ENCODE measurements around the gene TMEM237. TPM values are rescaled to one million over a fixed set of nuclear protein-coding genes. Genes with fewer than 3 reads are reported as not detected.

Gene TMEM237
- polyA plus RNA-seq, 1 of the 3 experiments (the other 2 are of a cell fraction), result 67.2 TPM

DNA sequence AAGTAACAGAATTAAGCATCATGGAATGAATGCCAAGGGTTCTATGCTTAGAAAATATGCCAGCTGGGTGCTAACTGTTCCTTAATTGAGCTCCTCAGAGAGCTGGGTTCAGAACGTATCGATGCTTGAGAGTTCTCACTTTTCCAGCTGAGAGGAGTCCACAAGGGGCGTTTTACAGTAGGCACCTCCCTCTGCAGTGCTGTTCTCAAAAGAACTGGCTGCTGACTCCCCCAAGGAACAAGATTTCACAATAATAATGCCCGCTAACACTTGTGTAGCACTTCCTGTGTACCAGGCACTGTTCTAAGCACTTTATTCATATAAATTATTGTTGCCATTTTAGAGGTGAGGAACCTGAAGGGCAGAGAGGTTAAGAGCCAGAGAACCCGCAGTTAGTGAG, 18.1 kb upstream of the TMEM237 start:
- CTCF ChIA-PET, result no interaction called here
- Histone ChIP-seq H3K4me2 (no peak overlapping the region), H3F3A (replicated peaks; ENCODE audit: insufficient read depth) (peaks cover 6% of the 10 kb centered on the region), H3K27me3 (ENCODE audit: insufficient read depth) (no peaks in the 10 kb centered on the region), H4K20me1 (ENCODE audit: insufficient read depth) (no peaks in the 10 kb centered on the region), H3K79me2 (ENCODE audit: insufficient read depth) (no peaks in the 10 kb centered on the region), H2AFZ (ENCODE audit: low read depth) (no peak overlapping the region), H3K4me3 (ENCODE audit: low read depth in 2 of 2, low read length in 1 of 2) (no peak overlapping the region), H3K4me1 (ENCODE audit: control insufficient read depth in 1 of 2, insufficient read depth in 2 of 2, low read depth in 1 of 2, low read length in 1 of 2) (peaks cover 0 to 3% of the 10 kb centered on the region in 2 experiments; a peak in 1 of 4 replicates), H3K9me3 (no peaks in the 10 kb centered on the region), H3K27ac (ENCODE audit: low read depth in 2 of 2, low read length in 1 of 2) (no peak overlapping the region), H3K36me3 (replicated peaks in 1 of 2; ENCODE audit: control insufficient read depth in 1 of 2, insufficient read depth in 2 of 2, low read length in 1 of 2) (no peaks in the 10 kb centered on the region), H3K9ac (no peak overlapping the region), H3K9me2 (no peaks in the 10 kb centered on the region)
- WGBS (ENCODE audit: low lambda C conversion rate), result 91% methylated on average over 5 of the region's 5 CpGs
- TF ChIP-seq, protein P1, sequence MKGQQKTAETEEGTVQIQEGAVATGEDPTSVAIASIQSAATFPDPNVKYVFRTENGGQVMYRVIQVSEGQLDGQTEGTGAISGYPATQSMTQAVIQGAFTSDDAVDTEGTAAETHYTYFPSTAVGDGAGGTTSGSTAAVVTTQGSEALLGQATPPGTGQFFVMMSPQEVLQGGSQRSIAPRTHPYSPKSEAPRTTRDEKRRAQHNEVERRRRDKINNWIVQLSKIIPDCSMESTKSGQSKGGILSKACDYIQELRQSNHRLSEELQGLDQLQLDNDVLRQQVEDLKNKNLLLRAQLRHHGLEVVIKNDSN (IDR thresholded peaks at IDR 0.05; ENCODE audit: borderline replicate concordance, low read depth), result no peak
- TF ChIP-seq GATA2 (CRISPR knock-in tag; IDR thresholded peaks at IDR 0.05), result no peak
- TF ChIP-seq EZH2phosphoT487 (IDR thresholded peaks at IDR 0.05; ENCODE audit: borderline replicate concordance, low read depth), result no peak
- TF ChIP-seq, protein P2, sequence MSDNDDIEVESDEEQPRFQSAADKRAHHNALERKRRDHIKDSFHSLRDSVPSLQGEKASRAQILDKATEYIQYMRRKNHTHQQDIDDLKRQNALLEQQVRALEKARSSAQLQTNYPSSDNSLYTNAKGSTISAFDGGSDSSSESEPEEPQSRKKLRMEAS (IDR thresholded peaks at IDR 0.05; ENCODE audit: low read depth), result no peak
- TF ChIP-seq, protein P3, sequence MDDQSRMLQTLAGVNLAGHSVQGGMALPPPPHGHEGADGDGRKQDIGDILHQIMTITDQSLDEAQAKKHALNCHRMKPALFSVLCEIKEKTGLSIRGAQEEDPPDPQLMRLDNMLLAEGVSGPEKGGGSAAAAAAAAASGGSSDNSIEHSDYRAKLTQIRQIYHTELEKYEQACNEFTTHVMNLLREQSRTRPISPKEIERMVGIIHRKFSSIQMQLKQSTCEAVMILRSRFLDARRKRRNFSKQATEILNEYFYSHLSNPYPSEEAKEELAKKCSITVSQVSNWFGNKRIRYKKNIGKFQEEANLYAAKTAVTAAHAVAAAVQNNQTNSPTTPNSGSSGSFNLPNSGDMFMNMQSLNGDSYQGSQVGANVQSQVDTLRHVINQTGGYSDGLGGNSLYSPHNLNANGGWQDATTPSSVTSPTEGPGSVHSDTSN (IDR thresholded peaks at IDR 0.05), result no peak
- POLR2A ChIA-PET, result no interaction called here
- no peak for DNase-seq

DNA sequence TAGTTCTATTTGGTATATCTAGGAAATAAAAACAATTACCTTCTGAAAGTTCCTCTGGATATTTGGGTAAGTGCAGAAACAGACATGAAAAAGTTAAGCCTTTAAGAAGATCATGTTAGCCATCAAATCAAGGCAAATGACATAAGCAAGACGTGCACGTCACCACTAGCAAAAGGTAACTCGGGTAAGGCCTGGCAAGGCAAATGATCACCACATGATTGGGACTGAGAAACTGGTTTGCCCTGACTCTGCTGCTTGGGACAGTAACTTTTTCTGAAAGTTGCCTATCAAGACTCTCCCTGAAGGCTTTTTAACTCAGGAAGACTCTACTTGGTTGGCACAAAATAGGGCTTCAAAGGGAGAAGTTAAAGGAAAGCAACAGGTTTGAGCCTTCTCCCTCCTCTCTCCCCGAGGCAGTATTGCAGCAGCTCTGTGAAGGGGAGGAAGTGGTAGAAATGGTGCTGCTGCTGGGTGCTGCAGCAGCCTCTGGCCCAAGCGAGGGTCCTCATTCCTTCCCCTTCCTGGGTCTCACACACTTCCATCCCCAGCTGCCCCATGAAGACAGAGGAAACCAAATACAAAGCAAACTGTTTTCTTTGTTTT, 17.1 kb upstream of the TMEM237 start:
- Histone ChIP-seq H3K4me1 (ENCODE audit: control insufficient read depth in 1 of 2, insufficient read depth in 2 of 2, low read depth in 1 of 2, low read length in 1 of 2) (peaks cover 0 to 11% of the 10 kb centered on the region in 2 experiments; a peak in 1 of 4 replicates), H3K9me3 (no peaks in the 10 kb centered on the region), H4K20me1 (ENCODE audit: insufficient read depth) (no peaks in the 10 kb centered on the region), H3K4me3 (ENCODE audit: low read depth in 2 of 2, low read length in 1 of 2) (no peak overlapping the region), H3K27me3 (ENCODE audit: insufficient read depth) (no peaks in the 10 kb centered on the region), H3K4me2 (no peak overlapping the region), H3K9ac (no peak overlapping the region), H3K9me2 (no peaks in the 10 kb centered on the region), H3K27ac (ENCODE audit: low read depth in 2 of 2, low read length in 1 of 2) (no peak overlapping the region), H3K36me3 (replicated peaks in 1 of 2; ENCODE audit: control insufficient read depth in 1 of 2, insufficient read depth in 2 of 2, low read length in 1 of 2) (no peaks in the 10 kb centered on the region), H3F3A (replicated peaks; ENCODE audit: insufficient read depth) (peaks cover 13% of the 10 kb centered on the region), H2AFZ (ENCODE audit: low read depth) (no peak overlapping the region), H3K79me2 (ENCODE audit: insufficient read depth) (no peaks in the 10 kb centered on the region)
- WGBS (ENCODE audit: low lambda C conversion rate), result 77% methylated on average over 5 of the region's 5 CpGs
- ChIA-PET CTCF (interaction anchor here (0.6 to 1.1 kb wide), 2 partner anchors 27 to 282 kb away, joined by 3 to 4 read pairs; no protein-coding TSS in a partner anchor), POLR2A (no interaction called here)
- TF ChIP-seq RFX5 (IDR thresholded peaks at IDR 0.05; ENCODE audit: low read length), result no peak
- no peak for TF ChIP-seq EP300 (IDR thresholded peaks at IDR 0.05; ENCODE audit: borderline replicate concordance in 1 of 2, low read depth in 1 of 2, low read length in 1 of 2)
- TF ChIP-seq MXI1 (IDR thresholded peaks at IDR 0.05; ENCODE audit: low read depth, low read length), result no peak
- no peak for TF ChIP-seq SIN3A (IDR thresholded peaks at IDR 0.05; ENCODE audit: borderline replicate concordance, low read depth, low read length)
- no peak for TF ChIP-seq TAF1 (IDR thresholded peaks at IDR 0.05; ENCODE audit: borderline replicate concordance, low read depth, low read length)
- DNase-seq, result no peak

All from SK-N-SH (cell line).